Measurements from ENCODE around the gene SIM1.

SIM1 gene

DNA sequence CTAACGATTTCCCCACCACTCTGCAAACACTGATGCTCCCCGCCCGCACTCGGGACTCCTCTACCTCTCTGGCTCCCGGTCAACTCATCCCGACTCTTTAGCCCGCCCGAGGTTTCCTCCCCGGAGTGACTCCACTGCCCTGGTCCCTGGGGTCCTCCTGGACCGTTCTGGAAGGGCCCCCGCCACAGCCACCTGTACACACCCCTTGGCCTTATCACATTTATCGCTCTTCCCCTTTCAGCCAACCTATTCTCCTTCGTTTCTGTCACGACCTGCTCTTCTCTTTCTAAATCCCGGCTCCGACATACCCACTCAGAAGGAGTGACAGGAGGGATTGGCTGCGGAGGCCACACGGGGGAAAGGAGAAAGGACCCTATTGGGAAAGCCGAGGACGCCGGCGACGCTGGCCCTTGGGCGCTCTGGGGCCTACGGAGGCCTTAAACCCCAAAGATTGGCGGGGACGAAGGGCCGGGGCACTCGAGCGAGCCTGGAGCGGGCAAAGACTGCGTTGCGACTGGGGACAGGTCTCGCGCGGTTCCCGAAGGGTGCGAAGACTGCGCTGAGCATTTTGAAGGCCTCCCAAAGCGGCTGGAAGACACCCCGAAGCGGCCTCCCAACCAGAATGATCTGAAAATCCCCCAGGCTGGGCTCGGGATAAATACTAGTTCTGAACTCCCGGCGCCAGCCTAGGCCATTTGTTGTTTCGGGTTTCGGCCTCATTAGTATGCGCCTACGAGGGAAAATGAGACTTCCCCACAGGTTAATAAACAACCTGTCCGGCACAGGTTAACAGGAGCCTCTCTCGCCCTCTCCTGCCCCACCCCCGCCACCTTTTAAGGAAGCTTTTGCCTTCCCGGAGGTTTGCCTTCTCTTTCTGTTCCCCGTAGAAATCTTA lies 9.2 kb downstream of the SIM1 start:
- no peak for DNase-seq

GRCh38 chr6:100454551-100455229 lies 10.0 kb downstream of the SIM1 start:
- no peak for DNase-seq

DNA sequence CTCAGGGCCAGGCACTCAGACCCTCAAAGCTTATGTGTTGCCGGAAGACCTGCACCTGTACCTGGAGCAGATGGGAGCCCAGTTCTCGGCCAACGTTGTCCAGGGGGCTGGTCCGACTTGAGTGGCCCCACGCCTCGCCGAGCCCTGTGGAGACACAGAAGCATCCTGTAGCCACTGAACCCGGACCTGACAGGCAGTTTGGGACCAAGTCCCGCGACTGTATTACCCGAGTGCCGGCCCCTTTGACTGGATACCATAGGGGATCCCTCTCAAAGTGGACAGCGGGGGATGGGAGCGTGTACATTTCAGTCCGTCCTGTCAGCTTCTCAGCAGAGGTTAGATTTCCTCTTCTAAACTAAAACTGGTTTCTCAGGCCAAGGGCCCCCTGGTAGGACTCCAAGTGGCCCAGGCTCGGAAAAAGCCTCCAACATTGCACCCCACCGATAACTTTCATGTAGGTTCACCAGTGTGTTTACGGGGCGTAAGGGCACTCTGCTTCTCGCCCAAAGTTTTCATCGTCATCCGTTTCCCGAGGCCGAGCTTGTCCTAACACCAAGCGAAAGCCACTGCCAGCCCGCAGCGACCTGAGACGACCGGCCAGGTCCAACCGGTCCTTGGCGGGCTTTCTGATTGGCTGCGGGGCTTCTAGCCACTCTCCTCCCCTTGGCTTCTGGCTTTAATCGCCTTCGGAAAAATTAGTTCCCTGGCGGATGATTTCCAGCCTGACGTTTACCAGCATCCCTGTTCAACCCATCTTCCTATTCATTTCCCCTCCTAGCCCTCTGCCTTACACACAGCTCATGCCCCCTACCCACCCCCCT lies 10.8 kb downstream of the SIM1 start:
- DNase-seq, result no peak

- DNase-seq, result no peak
Measured at GRCh38 chr6:100452998-100453397, 11.7 kb downstream of the SIM1 start.

DNA sequence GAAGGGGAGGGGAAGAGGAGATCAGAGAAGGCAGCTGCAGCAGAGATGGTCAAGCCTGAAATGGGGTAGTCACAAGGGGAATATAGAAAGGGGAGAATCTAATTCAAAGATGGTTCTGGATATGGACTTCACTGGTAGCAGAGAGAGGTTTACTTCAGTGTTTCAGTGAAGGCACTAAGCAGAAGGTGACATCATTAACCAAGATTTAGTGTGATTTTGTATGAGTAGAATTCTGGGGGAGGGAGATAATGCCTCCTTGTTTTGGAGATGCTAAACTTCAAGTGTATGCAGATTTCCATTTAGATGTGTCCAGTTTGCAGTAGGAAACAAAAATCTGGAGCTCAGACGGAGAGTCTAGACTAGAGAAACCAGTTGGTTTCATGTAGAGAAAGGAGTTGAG lies 13.1 kb downstream of the SIM1 start:
- DNase-seq, result no peak

GRCh38 chr6:100449239-100449691 lies 15.5 kb downstream of the SIM1 start:
- no peak for DNase-seq

GRCh38 chr6:100447900-100448748 lies 16.6 kb downstream of the SIM1 start:
- no peak for DNase-seq

GRCh38 chr6:100447081-100447899 lies 17.4 kb downstream of the SIM1 start:
- DNase-seq, result no peak

GRCh38 chr6:100446115-100447080 lies 18.3 kb downstream of the SIM1 start:
- no peak for DNase-seq

GRCh38 chr6:100445512-100445911 lies 19.2 kb downstream of the SIM1 start:
- DNase-seq, result no peak

- no peak for DNase-seq
Measured at GRCh38 chr6:100440935-100441334, 23.8 kb downstream of the SIM1 start.

DNA sequence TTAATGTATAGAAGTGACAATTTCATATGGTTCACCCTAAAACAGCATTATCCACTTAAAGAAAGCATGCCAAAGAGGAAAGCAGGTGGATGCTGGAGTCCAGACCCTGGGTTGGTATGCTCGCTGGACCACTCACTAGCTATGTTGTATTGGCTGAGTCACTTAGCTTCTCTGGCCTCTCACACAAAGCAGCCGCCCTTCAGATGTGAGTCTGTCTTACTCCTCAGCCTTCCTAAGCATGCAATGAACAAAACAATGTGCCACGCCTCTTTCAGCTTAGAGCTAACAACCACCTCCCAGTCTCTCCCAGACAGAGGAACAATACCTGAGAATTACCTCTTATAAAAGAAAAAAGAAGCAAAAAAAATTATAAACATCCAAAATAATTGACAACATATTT lies 29.4 kb downstream of the SIM1 start:
- no peak for DNase-seq

GRCh38 chr6:100433726-100434435 lies 30.8 kb downstream of the SIM1 start:
- no peak for DNase-seq

- DNase-seq, result no peak
Measured at GRCh38 chr6:100432136-100432535, 32.6 kb downstream of the SIM1 start.

DNA sequence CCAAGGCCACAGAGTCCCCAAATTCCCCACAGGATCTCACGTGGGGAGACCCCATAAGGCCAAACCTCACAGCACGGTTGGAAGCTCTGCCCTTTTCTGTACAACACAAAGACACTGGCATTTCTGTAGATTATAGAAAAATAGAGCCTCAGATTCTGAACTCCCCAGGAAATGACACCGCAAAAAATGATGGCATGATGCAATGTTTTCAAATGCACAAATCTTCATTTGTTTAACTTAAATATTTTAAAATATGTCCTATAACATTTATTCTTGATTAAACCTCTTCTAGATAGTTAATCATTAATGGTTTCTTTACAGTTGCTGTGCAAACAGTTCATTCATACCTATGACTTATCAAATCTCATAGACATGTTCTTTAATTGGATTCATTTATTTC lies 33.8 kb downstream of the SIM1 start:
- DNase-seq, result no peak

DNA sequence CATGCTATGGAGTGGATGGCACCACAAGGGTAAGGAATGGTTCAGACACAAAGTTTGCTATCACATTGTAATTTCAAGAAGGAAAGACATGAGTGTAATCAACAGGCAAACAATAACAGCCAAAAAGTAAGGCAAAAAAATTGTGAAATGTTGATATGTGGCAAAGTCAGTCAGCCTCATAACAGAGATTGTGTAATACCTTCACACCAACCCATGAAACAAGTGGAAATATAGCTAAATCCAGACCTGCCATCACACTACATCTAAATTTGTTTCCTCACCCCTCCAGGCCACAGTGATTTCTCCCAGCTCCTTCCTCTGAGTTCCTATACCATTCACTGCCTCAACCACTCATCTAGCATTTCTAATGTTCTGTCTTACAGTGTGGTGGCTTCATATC lies 37.3 kb downstream of the SIM1 start:
- DNase-seq, result no peak

DNA sequence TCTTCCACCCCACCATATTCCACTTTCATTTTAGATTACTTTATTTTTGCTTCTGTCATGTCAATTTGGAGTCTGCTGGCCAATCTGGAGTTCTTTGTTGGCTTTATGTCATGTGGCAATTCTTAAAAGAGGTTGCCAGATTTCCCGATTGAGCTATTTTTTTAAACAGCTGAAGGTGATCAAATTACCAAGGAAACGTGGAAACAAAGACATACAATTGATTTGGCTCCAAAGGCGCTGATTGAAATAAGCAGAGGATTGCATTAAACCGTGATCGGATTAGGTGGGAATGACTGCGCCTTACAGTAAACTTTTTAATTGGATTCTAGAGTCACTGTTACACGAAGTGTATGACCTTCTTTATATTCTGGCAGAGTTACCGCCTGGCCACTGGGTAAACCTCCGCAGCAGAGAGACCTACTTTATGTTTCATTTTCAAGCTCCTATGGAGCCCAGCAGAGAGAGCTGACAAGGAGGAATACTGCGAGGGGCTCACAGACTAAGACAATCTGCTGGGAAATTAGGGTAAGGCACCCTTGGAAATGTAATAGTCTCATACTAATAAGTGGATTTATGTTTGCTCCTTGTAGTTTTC lies 37.9 kb downstream of the SIM1 start:
- no peak for DNase-seq

DNA sequence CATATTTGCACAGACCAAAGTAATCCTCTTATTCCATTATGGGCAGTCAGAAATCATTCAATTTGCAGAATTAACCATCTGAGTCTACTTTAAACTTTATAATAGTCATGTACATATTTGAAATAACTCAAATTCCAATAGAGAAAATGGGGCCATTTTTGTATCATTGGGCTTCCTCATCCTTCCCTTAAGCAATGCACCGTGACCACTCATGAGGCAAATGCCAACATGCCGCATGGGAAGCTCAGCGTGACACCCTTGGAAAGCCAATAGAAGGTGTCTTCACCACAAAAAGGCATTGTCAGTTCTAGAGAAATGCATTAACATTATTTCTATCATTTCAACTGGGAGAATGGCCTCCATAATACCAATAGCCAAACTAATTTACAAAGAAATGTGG lies 38.5 kb downstream of the SIM1 start:
- no peak for DNase-seq

GRCh38 chr6:100420711-100421110 lies 44.0 kb downstream of the SIM1 start:
- no peak for DNase-seq
